Measurements from ENCODE around the gene RPS15. TPM values are rescaled to one million over a fixed set of nuclear protein-coding genes. Genes with fewer than 3 reads are reported as not detected.

RPS15 gene
- total and polyA plus RNA-seq, 9 of the 15 experiments (the other 6 are each of a cell fraction or from before 2014, with no cell fraction given), result 605 to 2,791 (median 957) TPM

GRCh38 chr19:1481893-1482360, 43.7 kb downstream of the RPS15 start (continued):
- no peak for TF ChIP-seq ZNF639 (CRISPR knock-in tag; conservative IDR thresholded peaks at IDR 0.05 in 1 of 2, IDR thresholded peaks at IDR 0.05 in 1 of 2)
- no peak for TF ChIP-seq CSDE1 (IDR thresholded peaks at IDR 0.05)
- peak; percentile 10; the same call in 1 of the 2 replicates for TF ChIP-seq RBFOX2 (IDR thresholded peaks at IDR 0.05; ENCODE audit: low read depth, low read length)
- TF ChIP-seq HNRNPL (IDR thresholded peaks at IDR 0.05; ENCODE audit: low read depth, low read length), result peak; percentile 93
- peak; percentile 39; the same call in 1 of the 2 replicates for TF ChIP-seq POLR2G (IDR thresholded peaks at IDR 0.05; ENCODE audit: low read depth, low read length)
- TF ChIP-seq NEUROD1 (IDR thresholded peaks at IDR 0.05; ENCODE audit: borderline replicate concordance, low read depth, low read length, partially characterized antibody), result no peak
- no peak for TF ChIP-seq DDX20 (tag; IDR thresholded peaks at IDR 0.05; ENCODE audit: low read depth)
- TF ChIP-seq CGGBP1 (CRISPR knock-in tag; IDR thresholded peaks at IDR 0.05), result no peak
- no peak for TF ChIP-seq ZNF347 (CRISPR knock-in tag; IDR thresholded peaks at IDR 0.05; ENCODE audit: low read depth)

Measured in K562 (cell line).